ENCODE results near the gene HLX. TPM values are rescaled to one million over a fixed set of nuclear protein-coding genes. Genes with fewer than 3 reads are reported as not detected.

Gene HLX
- total RNA-seq, 3 donors from 2014 or later: 5.0 to 17.8 (median 15.1) TPM

GRCh38 chr1:220895412-220895946 lies 16.2 kb downstream of the HLX start:
- H3K27ac ChIP-seq: no peak overlapping the region
- intact Hi-C loops (cut with DNase I; ENCODE audit: low total_unique reads): loop anchor here (5.0 kb wide), 1 partner anchor 523 kb away; no protein-coding TSS in a partner anchor
- no peak for DNase-seq (ENCODE audit: low spot score in 2 of 2)
- H3K9me3 ChIP-seq: no peaks in the 10 kb centered on the region
- H3K4me3 ChIP-seq: no peak overlapping the region
- no peak for TF ChIP-seq POLR2AphosphoS5 (IDR thresholded peaks at IDR 0.05)
- TF ChIP-seq CTCF (IDR thresholded peaks at IDR 0.05): no peak
- no peak for TF ChIP-seq POLR2A (IDR thresholded peaks at IDR 0.05)
- H3K36me3 ChIP-seq: no peaks in the 10 kb centered on the region
- H3K4me1 ChIP-seq: peaks cover 0 to 5% of the 10 kb centered on the region in 2 donors
- H3K27me3 ChIP-seq: peaks cover 0 to 53% of the 10 kb centered on the region in 2 donors

- intact Hi-C loops (cut with DNase I; ENCODE audit: low total_unique reads): loop anchor here (5.0 kb wide), 1 partner anchor 524 kb away; no protein-coding TSS in a partner anchor
- no peaks in the 10 kb centered on the region for H3K36me3 ChIP-seq
- H3K4me1 ChIP-seq: peaks cover 0 to 5% of the 10 kb centered on the region in 2 donors
- H3K4me3 ChIP-seq: no peak overlapping the region
- TF ChIP-seq POLR2AphosphoS5 (IDR thresholded peaks at IDR 0.05): no peak
- no peak for TF ChIP-seq CTCF (IDR thresholded peaks at IDR 0.05)
- TF ChIP-seq POLR2A (IDR thresholded peaks at IDR 0.05): no peak
- H3K27me3 ChIP-seq: peaks cover 0 to 47% of the 10 kb centered on the region in 2 donors
- H3K27ac ChIP-seq: no peak overlapping the region
- no peaks in the 10 kb centered on the region for H3K9me3 ChIP-seq
- no peak for DNase-seq (ENCODE audit: low spot score in 2 of 2)
Observed at GRCh38 chr1:220896092-220896491, 16.8 kb downstream of the HLX start.

- Histone ChIP-seq H3K4me1 (no peaks in the 10 kb centered on the region), H3K27me3 (no peaks in the 10 kb centered on the region), H3K9me3 (no peaks in the 10 kb centered on the region), H3K36me3 (no peaks in the 10 kb centered on the region), H3K4me3 (no peak overlapping the region), H3K27ac (no peak overlapping the region)
- no peak for DNase-seq (ENCODE audit: low spot score in 2 of 2)
- no peak for TF ChIP-seq CTCF (IDR thresholded peaks at IDR 0.05)
- TF ChIP-seq POLR2AphosphoS5 (IDR thresholded peaks at IDR 0.05): no peak
- no peak for TF ChIP-seq POLR2A (IDR thresholded peaks at IDR 0.05)
- intact Hi-C loops (cut with DNase I; ENCODE audit: low total_unique reads): no loop called here
Observed at GRCh38 chr1:220900842-220901241, 21.6 kb downstream of the HLX start.

- Histone ChIP-seq H3K4me1 (no peaks in the 10 kb centered on the region), H3K27ac (no peak overlapping the region), H3K36me3 (no peaks in the 10 kb centered on the region), H3K4me3 (no peak overlapping the region), H3K27me3 (no peaks in the 10 kb centered on the region), H3K9me3 (no peaks in the 10 kb centered on the region)
- DNase-seq (ENCODE audit: low spot score in 2 of 2): no peak
- intact Hi-C loops (cut with DNase I; ENCODE audit: low total_unique reads): no loop called here
- TF ChIP-seq CTCF (IDR thresholded peaks at IDR 0.05) (no peak), POLR2AphosphoS5 (IDR thresholded peaks at IDR 0.05) (no peak), POLR2A (IDR thresholded peaks at IDR 0.05) (no peak)
Observed at GRCh38 chr1:220901881-220902280, 22.6 kb downstream of the HLX start.

GRCh38 chr1:220902916-220903315 lies 23.7 kb downstream of the HLX start:
- no peaks in the 10 kb centered on the region for H3K9me3 ChIP-seq
- intact Hi-C loops (cut with DNase I; ENCODE audit: low total_unique reads): no loop called here
- H3K36me3 ChIP-seq: no peaks in the 10 kb centered on the region
- no peak for TF ChIP-seq CTCF (IDR thresholded peaks at IDR 0.05)
- TF ChIP-seq POLR2AphosphoS5 (IDR thresholded peaks at IDR 0.05): no peak
- TF ChIP-seq POLR2A (IDR thresholded peaks at IDR 0.05): no peak
- H3K4me3 ChIP-seq: no peak overlapping the region
- no peaks in the 10 kb centered on the region for H3K4me1 ChIP-seq
- H3K27me3 ChIP-seq: no peaks in the 10 kb centered on the region
- DNase-seq (ENCODE audit: low spot score in 2 of 2): no peak
- H3K27ac ChIP-seq: no peak overlapping the region
